ENCODE data around the gene DCAKD.
"Not testable (repeated sequence)": the region's sequence is repeated elsewhere in the genome, so short reads cannot be mapped to it uniquely, and the experiment has no call there.

DCAKD gene

DNA sequence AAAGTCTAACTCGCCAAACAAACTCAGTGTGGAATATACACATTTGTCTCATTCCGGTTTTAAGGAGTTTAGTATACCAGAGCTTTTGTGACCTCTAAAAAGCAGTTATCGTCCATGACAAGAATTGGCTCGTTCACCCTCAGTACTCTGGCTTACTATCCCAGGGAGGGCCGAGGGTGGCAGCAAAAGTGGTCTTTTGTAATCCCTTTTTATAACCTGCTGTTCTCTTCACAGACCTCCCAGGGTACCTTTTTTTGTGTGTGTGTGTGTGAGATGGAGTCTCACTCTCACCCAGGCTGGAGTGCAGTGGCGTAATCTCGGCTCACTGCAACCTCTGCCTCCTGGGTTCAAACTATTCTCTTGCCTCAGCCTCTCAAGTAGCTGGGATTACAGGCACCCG, 18.6 kb upstream of the DCAKD start:
- in situ Hi-C loops (cut with MboI; ENCODE audit: low sequenced_read_pairs) = no loop called here

- in situ Hi-C loops (cut with MboI; ENCODE audit: low sequenced_read_pairs) = no loop called here
Measured at GRCh38 chr17:45067637-45068036, 16.2 kb upstream of the DCAKD start.

- in situ Hi-C loops (cut with MboI; ENCODE audit: low sequenced_read_pairs) = no loop called here
Measured at GRCh38 chr17:45063198-45063597, 11.8 kb upstream of the DCAKD start.

DNA sequence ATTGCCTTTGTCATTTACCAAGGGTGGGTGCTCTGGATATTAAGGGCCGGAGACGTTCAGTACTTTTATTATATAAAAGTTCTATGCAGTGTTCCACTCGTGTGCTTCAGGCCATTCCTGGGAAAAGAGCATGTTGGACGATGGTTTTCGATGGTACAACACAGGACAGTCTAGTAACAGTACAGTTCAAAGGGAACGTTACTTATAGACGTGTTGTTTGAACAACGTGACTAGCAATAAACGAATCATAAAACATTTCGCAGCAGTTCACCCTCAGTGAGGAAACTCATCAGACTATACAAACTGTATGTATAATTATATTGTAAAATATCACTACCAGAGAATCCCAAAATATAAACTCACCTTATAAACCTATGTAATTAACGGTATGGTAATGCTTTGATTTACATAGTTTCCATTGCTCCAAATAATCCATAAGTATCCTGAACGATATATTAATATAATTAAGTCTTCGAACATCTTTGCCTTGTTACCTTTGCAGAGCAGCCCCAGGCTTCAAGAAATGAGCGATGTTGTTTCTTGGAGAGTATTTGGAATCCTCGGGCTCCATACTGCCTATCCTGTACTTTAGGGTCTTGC, 10.3 kb upstream of the DCAKD start:
- in situ Hi-C loops (cut with MboI; ENCODE audit: low sequenced_read_pairs) = no loop called here

DNA sequence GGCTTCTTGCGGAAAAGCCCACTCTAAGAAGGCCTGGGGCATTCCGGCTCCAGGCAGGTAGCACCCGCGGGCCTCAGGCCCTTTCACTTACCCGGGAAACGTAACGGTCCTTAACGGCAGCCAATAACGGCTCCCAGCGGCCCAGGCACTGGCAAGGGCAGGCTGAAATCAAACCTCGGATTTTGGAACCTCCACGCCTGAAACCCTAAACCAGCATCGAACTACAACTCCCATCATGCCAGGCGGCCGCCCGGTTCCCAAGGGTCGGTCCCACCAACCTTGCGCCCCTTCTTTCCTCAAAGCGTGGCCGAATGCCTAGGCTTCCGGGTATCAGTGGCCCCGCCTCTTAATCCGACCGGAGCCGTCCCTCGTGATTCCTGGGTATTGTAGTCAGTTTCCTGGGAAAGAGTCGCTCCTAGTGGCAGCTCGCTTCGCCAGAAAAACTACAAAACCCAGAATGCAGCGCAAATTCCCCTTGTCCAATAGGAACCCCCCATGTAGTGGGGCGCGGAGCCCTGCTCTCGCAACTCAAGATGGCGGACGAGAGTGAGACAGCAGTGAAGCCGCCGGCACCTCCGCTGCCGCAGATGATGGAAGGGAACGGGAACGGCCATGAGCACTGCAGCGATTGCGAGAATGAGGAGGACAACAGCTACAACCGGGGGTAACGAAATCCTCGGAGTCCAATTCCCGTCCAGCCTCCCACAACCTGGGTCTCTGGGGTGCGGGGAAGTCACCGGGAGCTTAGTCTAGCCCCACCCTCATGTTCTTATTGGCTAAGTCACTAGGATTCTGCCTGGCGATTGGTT, 9.6 kb upstream of the DCAKD start, which contains the start of gene NMT1:
Gene NMT1 (plus strand): TSS at position 521 of the 809 bp plus-strand sequence. CDS start 13 bp downstream, at position 534.
- in situ Hi-C loops (cut with MboI; ENCODE audit: low sequenced_read_pairs) = no loop called here

DNA sequence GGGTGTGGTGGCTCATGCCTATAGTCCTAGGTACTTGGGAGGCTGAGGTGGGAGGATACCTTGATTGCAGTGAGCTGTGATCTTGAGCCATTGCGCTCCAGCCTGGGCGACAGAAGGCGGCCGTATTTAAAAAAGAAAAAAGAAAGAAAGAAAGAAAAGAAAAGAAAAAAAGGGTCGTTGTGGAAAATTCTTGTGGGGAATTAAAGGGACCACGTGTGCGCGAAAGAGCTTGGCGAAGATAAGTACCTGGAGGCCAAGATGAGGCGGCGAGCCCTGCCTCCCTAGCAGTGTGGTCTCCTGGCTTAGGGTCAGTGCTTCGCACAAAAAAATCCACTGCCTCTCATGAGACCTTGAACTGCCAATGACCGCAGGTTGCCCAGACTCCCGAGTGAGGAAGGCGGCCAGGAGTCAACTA, 9.0 kb upstream of the DCAKD start:
- in situ Hi-C loops (cut with MboI; ENCODE audit: low sequenced_read_pairs) = no loop called here

DNA sequence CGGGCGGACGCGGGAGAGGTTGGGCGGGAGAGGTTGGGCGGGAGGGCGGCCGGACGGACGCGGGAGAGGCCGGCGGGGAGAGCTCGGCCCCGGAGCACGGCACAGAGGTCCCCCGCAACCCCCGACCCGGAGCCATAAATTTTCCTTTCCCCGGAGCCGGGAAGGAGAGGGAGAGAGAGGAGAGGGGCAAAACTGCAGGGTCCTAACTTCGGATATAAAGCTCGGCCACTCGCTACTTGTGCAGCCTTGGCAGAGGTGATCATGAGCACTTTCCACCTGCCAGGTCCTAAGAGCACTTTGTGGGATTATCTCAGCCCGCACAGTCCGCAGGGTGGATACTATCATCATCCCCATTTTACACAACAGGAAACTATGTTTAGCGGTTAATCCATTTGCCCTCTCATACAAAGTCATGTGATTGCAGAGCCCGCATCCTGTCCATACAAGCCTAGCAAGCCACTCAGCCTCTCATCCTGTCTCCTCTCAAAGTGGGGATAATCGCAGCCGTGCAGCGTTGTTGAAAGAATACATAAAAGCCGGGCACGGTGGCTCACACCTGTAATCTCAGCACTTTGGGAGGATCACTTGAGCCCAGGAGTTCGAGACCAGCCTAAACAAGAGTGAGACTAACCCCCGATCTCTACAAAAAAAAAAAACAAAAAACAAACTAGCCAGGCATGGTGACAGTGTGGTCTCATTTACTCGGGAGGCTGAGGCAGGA, 780 bp upstream of the DCAKD start:
- in situ Hi-C loops (cut with MboI; ENCODE audit: low sequenced_read_pairs) = no loop called here

DNA sequence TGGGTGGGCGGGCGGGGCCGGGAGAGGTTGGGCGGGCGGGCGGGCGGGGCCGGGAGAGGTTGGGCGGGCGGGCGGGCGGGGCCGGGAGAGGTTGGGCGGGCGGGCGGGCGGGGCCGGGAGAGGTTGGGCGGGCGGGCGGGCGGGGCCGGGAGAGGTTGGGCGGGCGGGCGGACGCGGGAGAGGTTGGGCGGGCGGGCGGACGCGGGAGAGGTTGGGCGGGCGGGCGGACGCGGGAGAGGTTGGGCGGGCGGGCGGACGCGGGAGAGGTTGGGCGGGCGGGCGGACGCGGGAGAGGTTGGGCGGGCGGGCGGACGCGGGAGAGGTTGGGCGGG, 254 bp upstream of the DCAKD start:
- in situ Hi-C loops (cut with MboI; ENCODE audit: low sequenced_read_pairs) = not testable (repeated sequence)

DNA sequence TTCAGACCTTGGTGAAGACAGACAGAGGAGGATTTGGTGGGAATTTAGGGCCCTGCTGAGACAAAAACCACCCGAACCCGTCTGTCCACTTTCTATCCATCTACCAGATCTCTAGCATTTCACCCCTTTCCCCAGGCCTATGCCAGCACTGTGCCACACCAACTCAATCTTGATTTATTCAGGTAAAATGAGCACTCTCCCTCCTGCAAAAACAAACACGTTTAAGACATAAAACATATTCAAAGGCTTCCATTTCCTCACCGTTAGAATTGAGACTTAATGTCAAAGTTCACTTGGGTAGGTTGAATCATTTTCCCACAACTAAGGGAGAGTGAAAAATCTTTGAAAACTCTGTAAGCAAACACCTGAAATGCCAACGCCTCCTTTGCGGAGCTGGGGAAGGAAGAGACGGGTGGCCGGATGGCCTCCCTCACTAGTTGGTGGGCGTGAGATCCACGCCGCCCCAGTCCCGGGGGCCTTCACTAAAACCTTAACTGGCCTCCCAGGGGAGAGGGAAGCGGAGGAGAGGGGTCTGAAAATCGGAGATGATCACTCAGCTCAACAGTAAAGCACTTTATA, 862 bp downstream of the DCAKD start:
- in situ Hi-C loops (cut with MboI; ENCODE audit: low sequenced_read_pairs) = no loop called here

- in situ Hi-C loops (cut with MboI; ENCODE audit: low sequenced_read_pairs) = no loop called here
Measured at GRCh38 chr17:45048795-45049563, 2.5 kb downstream of the DCAKD start.

DNA sequence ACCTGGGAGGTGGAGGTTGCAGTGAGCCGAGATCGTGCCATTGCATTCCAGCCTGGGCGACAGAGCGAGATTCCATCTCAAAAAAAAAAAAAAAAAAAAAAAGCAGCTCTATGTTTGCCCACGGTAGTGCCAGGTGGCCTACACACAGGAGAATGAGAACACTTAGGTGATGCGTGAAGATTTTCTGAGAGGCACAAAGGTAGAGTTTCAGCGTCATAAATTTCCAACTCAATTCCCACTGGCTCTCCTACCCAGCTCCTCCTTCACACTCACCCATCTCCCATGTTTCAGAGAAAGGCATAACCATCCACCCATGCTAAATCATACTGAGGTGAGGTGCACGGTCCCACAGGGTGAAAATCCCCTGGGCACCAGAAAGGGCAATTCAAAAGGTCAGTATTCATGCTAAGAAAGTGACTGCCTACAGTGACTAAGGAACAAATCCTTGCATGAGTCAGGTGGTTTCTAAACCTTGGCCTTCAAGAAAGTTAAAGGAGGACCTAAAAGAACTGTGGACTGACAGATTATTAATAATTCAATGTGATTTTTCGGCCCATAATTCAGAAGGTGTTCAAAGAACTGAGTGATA, 4.8 kb downstream of the DCAKD start:
- in situ Hi-C loops (cut with MboI; ENCODE audit: low sequenced_read_pairs) = no loop called here

GRCh38 chr17:45043813-45044540, 7.5 kb downstream of the DCAKD start:
- in situ Hi-C loops (cut with MboI; ENCODE audit: low sequenced_read_pairs) = no loop called here

DNA sequence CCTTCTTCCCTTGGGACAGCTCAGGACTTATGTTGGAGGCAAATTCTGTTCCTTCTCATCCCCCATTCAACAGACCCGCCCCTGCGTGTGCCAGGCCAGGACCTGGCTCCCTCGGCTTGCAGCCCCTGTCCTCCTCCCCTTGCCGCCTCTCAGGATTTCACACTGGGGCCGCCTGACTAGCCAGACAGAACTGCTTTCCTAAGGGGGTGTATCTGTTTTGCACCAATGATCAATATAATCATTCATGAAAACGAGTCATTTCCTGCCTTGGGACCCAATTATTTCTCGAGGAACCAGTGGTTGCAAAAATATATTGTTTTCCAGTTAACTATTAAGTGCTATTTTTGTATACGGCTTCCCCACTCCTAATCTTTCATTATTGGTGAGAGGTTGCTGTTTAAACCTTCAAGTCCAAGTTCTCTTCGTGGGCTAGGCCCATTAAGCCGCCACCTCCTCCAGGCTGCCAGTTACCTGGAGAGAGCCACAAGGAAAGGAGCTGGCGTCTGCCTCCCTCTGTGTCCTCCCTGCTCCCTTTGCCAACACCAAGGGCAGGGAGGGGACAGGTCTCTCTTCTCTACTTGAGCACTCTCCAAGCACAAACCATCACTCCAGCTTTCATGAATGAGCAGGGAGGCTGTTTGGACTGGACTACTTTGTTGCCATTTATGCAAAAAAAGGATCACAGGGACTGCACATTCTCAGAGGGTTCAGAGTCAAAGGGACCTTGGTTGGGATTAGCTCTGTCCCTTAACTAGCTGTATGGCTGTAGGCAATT, 8.9 kb downstream of the DCAKD start:
- in situ Hi-C loops (cut with MboI; ENCODE audit: low sequenced_read_pairs) = no loop called here

GRCh38 chr17:45040459-45040858, 11.0 kb downstream of the DCAKD start:
- in situ Hi-C loops (cut with MboI; ENCODE audit: low sequenced_read_pairs) = no loop called here

DNA sequence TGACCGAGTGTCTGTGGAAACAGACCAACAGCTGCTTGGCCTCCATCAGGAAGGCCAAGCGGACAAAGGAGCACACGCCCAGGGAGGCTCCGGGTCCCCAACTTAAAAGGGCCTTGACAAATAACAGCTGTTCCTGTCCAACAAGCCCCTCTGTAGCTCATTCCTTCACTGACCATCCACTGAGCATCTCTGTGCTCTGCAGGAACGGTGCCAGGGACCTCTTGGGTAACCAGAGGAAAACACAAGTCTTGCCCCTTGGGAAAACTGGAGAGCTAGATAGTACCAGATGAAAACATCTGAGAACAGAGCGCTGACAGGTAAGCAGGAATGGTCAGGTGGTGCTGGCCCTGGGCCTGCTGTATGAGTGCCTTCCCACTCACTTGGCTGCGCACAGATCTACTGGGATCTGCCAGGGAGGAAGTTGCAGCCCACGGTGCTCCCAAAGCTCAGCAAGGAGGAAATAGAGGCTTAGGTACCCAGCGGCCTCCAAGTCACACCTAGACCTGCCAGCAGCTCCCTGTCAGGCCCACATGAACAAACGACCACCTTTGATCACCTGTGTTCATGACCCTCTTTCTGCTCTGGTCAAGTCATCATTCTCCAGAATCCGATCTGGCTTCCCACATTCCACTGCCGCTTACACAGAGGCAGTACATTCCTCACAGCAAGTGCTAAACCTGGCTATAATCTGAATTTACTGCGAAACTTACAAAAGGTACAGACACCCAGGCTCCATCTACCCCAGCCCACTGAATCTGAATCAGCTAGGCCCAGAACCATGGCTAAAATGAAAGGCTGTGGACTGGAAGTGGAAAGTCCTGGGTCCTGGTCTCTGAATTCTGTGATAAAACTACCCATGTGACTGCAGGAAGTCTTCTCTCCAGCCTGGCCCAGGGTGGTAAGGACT, 12.5 kb downstream of the DCAKD start:
- in situ Hi-C loops (cut with MboI; ENCODE audit: low sequenced_read_pairs) = no loop called here

- in situ Hi-C loops (cut with MboI; ENCODE audit: low sequenced_read_pairs) = no loop called here
Measured at GRCh38 chr17:45036691-45037090, 14.7 kb downstream of the DCAKD start.

DNA sequence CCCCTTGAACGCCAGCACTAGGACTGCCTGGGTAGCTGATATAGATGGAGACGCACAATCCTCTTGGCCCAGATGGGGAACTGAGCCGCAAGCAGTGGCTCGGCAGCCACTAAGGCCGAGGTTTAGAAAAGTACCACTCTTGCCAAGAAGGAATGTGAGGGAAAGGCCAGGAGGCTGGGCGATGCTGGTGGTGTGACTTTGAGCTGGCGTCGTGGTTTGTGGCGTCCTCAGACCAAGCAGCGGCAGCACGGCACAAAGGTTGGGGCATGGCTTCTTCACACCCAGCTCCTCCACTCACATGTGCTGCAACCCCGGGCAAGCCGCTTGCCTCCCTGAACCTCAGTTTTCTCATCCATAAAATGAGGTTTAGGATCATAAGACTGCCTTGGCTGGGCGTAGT, 15.6 kb downstream of the DCAKD start:
- in situ Hi-C loops (cut with MboI; ENCODE audit: low sequenced_read_pairs) = no loop called here

GRCh38 chr17:45034599-45034998, 16.8 kb downstream of the DCAKD start:
- in situ Hi-C loops (cut with MboI; ENCODE audit: low sequenced_read_pairs) = no loop called here
